Measurements from ENCODE around the gene SFT2D2. TPM values are rescaled to one million over a fixed set of nuclear protein-coding genes. Genes with fewer than 3 reads are reported as not detected.

SFT2D2 gene
- total RNA-seq: 32.6 and 35.3 TPM in 2 replicates

GRCh38 chr1:168225476-168226190 is at the start of gene SFT2D2:
Gene SFT2D2, plus strand, starts transcription at chr1:168226004. Its CDS starts 76 bp downstream, at chr1:168226080.

GRCh38 chr1:168178638-168179437 is 47.0 kb upstream of the SFT2D2 start, which contains the start of gene TIPRL:
Gene TIPRL, plus strand, starts transcription at chr1:168178962. Its CDS starts 116 bp downstream, at chr1:168179078.

GRCh38 chr1:168280296-168280927 is 54.6 kb downstream of the SFT2D2 start, which contains the start of gene TBX19:
Gene TBX19, plus strand, starts transcription at chr1:168280877. Its CDS starts 214 bp downstream, at chr1:168281091.

Small RNA genes within 50 kb of the gene (small RNA-seq; reads per million reads assigned to genes)
- not detected for gene AL021397.1
- not detected for gene RNU6-1310P

Other genes with a start within 250 kb of the SFT2D2 start
- gene GPR161, start 89.1 kb upstream of the SFT2D2 start, total RNA-seq: 4.0 and 7.8 TPM in 2 replicates
- gene TIPRL, start 47.0 kb upstream of the SFT2D2 start, total RNA-seq: 27.6 and 31.3 TPM in 2 replicates
- 0.59 and 0.73 TPM in 2 replicates for gene TBX19, start 54.9 kb downstream of the SFT2D2 start, total RNA-seq